ENCODE data around the gene EFEMP1. TPM values are rescaled to one million over a fixed set of nuclear protein-coding genes. Genes with fewer than 3 reads are reported as not detected.

The EFEMP1 gene
- total and polyA plus RNA-seq, 2 of the 13 experiments (the other 11 are each of a cell fraction or from before 2014, with no cell fraction given), result not detected

DNA sequence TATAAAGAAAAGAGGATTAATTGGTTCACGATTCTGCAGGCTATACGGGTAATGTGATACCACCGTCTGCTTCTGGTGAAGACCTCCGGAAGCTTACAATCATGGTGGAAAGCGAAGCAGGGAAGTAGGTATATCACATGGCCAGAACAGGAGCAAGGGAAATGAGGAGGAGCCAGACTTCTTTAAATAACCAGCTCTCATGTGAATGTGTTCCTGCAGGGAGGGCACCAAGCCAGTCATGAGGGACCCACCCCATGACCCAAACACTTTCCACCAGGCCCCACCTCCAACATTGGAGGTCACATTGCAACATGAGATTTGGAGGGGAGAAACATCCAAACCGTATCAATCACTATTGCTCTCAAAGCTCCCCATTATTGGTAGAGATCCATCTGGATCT lies 61.8 kb downstream of the EFEMP1 start (continued):
- TF ChIP-seq PAF1 (CRISPR knock-in tag; IDR thresholded peaks at IDR 0.05), result no peak
- no peak for TF ChIP-seq SKIL (CRISPR knock-in tag; IDR thresholded peaks at IDR 0.05; ENCODE audit: borderline replicate concordance)
- TF ChIP-seq CCAR2 (optimal IDR thresholded peaks at IDR 0.05; ENCODE audit: low read depth, low read length), result no peak
- TF ChIP-seq, protein P1, sequence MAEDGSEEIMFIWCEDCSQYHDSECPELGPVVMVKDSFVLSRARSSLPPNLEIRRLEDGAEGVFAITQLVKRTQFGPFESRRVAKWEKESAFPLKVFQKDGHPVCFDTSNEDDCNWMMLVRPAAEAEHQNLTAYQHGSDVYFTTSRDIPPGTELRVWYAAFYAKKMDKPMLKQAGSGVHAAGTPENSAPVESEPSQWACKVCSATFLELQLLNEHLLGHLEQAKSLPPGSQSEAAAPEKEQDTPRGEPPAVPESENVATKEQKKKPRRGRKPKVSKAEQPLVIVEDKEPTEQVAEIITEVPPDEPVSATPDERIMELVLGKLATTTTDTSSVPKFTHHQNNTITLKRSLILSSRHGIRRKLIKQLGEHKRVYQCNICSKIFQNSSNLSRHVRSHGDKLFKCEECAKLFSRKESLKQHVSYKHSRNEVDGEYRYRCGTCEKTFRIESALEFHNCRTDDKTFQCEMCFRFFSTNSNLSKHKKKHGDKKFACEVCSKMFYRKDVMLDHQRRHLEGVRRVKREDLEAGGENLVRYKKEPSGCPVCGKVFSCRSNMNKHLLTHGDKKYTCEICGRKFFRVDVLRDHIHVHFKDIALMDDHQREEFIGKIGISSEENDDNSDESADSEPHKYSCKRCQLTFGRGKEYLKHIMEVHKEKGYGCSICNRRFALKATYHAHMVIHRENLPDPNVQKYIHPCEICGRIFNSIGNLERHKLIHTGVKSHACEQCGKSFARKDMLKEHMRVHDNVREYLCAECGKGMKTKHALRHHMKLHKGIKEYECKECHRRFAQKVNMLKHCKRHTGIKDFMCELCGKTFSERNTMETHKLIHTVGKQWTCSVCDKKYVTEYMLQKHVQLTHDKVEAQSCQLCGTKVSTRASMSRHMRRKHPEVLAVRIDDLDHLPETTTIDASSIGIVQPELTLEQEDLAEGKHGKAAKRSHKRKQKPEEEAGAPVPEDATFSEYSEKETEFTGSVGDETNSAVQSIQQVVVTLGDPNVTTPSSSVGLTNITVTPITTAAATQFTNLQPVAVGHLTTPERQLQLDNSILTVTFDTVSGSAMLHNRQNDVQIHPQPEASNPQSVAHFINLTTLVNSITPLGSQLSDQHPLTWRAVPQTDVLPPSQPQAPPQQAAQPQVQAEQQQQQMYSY (CRISPR knock-in tag; IDR thresholded peaks at IDR 0.05), result no peak
- TF ChIP-seq SMARCC2 (IDR thresholded peaks at IDR 0.05), result no peak
- no peak for TF ChIP-seq ZNF451 (CRISPR knock-in tag; IDR thresholded peaks at IDR 0.05)

DNA sequence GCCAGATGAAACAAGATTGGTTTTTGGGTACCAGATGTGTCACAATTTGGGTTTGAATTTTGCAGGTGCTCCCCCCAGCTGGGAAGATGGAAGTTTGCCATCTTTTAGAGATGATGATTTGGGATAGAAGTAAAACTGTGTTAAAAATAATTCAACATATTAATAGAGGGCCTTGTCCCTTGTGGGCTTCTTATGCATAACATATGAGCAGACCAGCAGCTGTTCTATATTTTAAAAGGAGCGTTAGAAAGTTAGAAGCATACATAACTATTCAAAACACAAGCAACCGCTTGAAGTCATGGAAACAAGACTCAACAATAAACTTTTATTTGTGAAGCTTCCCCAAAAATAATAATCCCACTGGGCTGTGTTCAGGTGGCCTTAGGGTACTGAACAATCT lies 62.8 kb downstream of the EFEMP1 start:
- Histone ChIP-seq H2AFZ (ENCODE audit: low read length) (no peak overlapping the region), H3K27ac (ENCODE audit: extremely low read length, insufficient read depth, low read length) (no peak overlapping the region), H3K4me2 (ENCODE audit: low read depth, low read length) (no peak overlapping the region), H3K36me3 (replicated peaks in 1 of 2; ENCODE audit: control insufficient read depth in 1 of 2, insufficient read depth in 2 of 2, low read length in 2 of 2) (no peaks in the 10 kb centered on the region), H3K4me1 (ENCODE audit: insufficient read depth, low read length) (no peaks in the 10 kb centered on the region), H3K9ac (ENCODE audit: insufficient read depth, low read depth, low read length) (no peak overlapping the region), H3K27me3 (ENCODE audit: control insufficient read depth in 1 of 2, insufficient read depth in 2 of 2, low read length in 2 of 2) (no peaks in the 10 kb centered on the region), H4K20me1 (ENCODE audit: insufficient read depth, low read length) (no peaks in the 10 kb centered on the region), H3K79me2 (ENCODE audit: insufficient read depth, low read length) (no peaks in the 10 kb centered on the region), H3K9me3 (ENCODE audit: low read length) (no peaks in the 10 kb centered on the region), H3K4me3 (replicated peaks in 1 of 3; ENCODE audit: insufficient read depth in 1 of 3, low read depth in 2 of 3, low read length in 3 of 3) (no peak overlapping the region)
- no peak for TF ChIP-seq SOX5 (CRISPR knock-in tag; IDR thresholded peaks at IDR 0.05; ENCODE audit: borderline replicate concordance)
- 17% methylated on average over 2 of the region's 2 CpGs for WGBS (ENCODE audit: low lambda C conversion rate)
- CTCF ChIA-PET (ENCODE audit: low intra/inter-chr PET ratio, low total read pairs), result no interaction called here
- in situ Hi-C loops (cut with HindIII; ENCODE audit: extremely low pct_ligation_motif_present, low pct_unique_long_range_greater_than_20kb), result no loop called here
- intact Hi-C loops (cut with micrococcal nuclease; ENCODE audit: unreplicated experiment), result no loop called here
- FAIRE-seq, result no peak
- POLR2A ChIA-PET, result no interaction called here
- no peak for ATAC-seq
- no TSS peak for BruUV-seq (replicated peaks)
- DNase-seq (ENCODE audit: low spot score), result no peak
